NT2/D1 (cell line): Measurements from ENCODE around the gene TK2.

ENCODE experiments used
- SUZ12 ChIP-seq: IDR thresholded peaks from 2 replicates; pipeline ENCODE4 v1.6.1; 2011; ENCODE audit not compliant: insufficient read length, insufficient read depth; ENCODE audit errors: extremely low read depth
- YY1 ChIP-seq: IDR thresholded peaks from 2 replicates; pipeline ENCODE4 v1.6.1; 2011; ENCODE audit not compliant: insufficient read length, insufficient read depth
- ZNF274 ChIP-seq: IDR thresholded peaks from 2 replicates; pipeline ENCODE4 v1.6.1; 2011; ENCODE audit warnings: mild to moderate bottlenecking, low read depth, low read length

- no peak for TF ChIP-seq ZNF274
- TF ChIP-seq SUZ12 = no peak
- no peak for TF ChIP-seq YY1
Observed at GRCh38 chr16:66572356-66572755, 22.4 kb upstream of the TK2 start.
